Measurements from ENCODE around the gene CBX7. TPM values are rescaled to one million over a fixed set of nuclear protein-coding genes. Genes with fewer than 3 reads are reported as not detected.

CBX7 gene
- total RNA-seq, 2 experiments from 2014 or later, result 11.9 to 19.6 TPM

DNA sequence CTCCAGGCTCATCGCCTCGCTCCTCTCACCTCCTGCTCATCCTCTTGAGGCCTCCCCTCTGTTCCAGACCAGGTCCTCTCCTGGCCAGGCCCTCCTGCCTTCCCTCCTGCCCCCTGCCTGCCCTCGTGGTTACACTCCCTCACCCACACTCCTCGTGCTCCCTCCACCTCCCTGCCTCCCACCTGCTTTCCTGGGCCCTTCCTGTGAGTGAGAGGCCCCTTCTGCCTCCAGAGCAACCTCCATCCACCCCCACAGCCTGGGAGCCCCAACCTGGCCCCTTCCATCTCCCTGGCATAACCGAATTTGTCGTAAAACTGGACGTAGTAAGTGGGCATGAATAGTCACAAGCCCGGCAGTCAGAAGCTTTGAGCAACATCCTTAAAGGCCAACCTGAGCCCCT, 70.9 kb downstream of the CBX7 start:
- Histone ChIP-seq H3K36me3 (ENCODE audit: insufficient read depth, low read length) (peaks cover 10% of the 10 kb centered on the region; the same call in 1 of the 2 replicates), H2AFZ (ENCODE audit: low read length) (no peak overlapping the region), H3K4me1 (ENCODE audit: insufficient read depth, low read length, poor library complexity, severe bottlenecking) (peaks cover 47% of the 10 kb centered on the region), H3K27ac (ENCODE audit: low read depth, low read length, poor library complexity, severe bottlenecking) (no peak overlapping the region), H4K20me1 (ENCODE audit: insufficient read depth, low read length) (no peaks in the 10 kb centered on the region), H3K79me2 (ENCODE audit: insufficient read depth, low read depth, low read length) (peaks cover 13% of the 10 kb centered on the region; the same call in 1 of the 2 replicates), H3K4me2 (ENCODE audit: low read length) (no peak overlapping the region), H3K9me2 (ENCODE audit: insufficient read depth, low read length) (no peaks in the 10 kb centered on the region), H3K4me3 (ENCODE audit: low read depth, low read length, poor library complexity, severe bottlenecking) (no peak overlapping the region), H3K9me3 (ENCODE audit: low read length) (no peaks in the 10 kb centered on the region)
- CTCF ChIA-PET (ENCODE audit: unreplicated experiment), result no interaction called here
- intact Hi-C loops (cut with micrococcal nuclease; ENCODE audit: unreplicated experiment), result no loop called here
- POLR2A ChIA-PET, result no interaction called here
- TF ChIP-seq, protein P1, sequence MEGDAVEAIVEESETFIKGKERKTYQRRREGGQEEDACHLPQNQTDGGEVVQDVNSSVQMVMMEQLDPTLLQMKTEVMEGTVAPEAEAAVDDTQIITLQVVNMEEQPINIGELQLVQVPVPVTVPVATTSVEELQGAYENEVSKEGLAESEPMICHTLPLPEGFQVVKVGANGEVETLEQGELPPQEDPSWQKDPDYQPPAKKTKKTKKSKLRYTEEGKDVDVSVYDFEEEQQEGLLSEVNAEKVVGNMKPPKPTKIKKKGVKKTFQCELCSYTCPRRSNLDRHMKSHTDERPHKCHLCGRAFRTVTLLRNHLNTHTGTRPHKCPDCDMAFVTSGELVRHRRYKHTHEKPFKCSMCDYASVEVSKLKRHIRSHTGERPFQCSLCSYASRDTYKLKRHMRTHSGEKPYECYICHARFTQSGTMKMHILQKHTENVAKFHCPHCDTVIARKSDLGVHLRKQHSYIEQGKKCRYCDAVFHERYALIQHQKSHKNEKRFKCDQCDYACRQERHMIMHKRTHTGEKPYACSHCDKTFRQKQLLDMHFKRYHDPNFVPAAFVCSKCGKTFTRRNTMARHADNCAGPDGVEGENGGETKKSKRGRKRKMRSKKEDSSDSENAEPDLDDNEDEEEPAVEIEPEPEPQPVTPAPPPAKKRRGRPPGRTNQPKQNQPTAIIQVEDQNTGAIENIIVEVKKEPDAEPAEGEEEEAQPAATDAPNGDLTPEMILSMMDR (conservative IDR thresholded peaks at IDR 0.05; ENCODE audit: low read length), result no peak
- no peak for TF ChIP-seq EZH2phosphoT487 (IDR thresholded peaks at IDR 0.05; ENCODE audit: borderline replicate concordance, low read depth, low read length)
- DNase-seq (ENCODE audit: low spot score), result no peak
- BruUV-seq (replicated peaks), result no TSS peak

DNA sequence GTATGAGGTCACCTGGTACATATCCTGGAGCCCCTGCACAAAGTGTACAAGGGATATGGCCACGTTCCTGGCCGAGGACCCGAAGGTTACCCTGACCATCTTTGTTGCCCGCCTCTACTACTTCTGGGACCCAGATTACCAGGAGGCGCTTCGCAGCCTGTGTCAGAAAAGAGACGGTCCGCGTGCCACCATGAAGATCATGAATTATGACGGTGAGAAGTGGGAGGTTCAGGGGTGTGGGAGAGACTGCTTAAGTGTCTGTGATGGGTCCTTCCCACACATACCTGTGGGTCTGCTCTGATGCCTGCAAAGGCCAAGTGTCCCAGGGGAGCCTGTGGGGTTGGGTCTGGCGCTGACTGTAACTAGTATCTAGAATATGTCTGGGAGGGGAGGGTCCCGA, 71.5 kb downstream of the CBX7 start:
- BruUV-seq (replicated peaks), result no TSS peak
- ChIA-PET CTCF (ENCODE audit: unreplicated experiment) (no interaction called here), POLR2A (interaction anchor here (1.0 kb wide), 1 partner anchor 78 kb away, joined by 3 read pairs; no protein-coding TSS in a partner anchor)
- no peak overlapping the region for H3K4me2 ChIP-seq (ENCODE audit: low read length)
- H2AFZ ChIP-seq (ENCODE audit: low read length), result no peak overlapping the region
- DNase-seq (ENCODE audit: low spot score), result no peak
- H3K36me3 ChIP-seq (ENCODE audit: insufficient read depth, low read length), result peaks cover 10% of the 10 kb centered on the region; the same call in 1 of the 2 replicates
- H3K4me3 ChIP-seq (ENCODE audit: low read depth, low read length, poor library complexity, severe bottlenecking), result no peak overlapping the region
- no peaks in the 10 kb centered on the region for H3K9me3 ChIP-seq (ENCODE audit: low read length)
- H3K9me2 ChIP-seq (ENCODE audit: insufficient read depth, low read length), result no peaks in the 10 kb centered on the region
- no peak overlapping the region for H3K27ac ChIP-seq (ENCODE audit: low read depth, low read length, poor library complexity, severe bottlenecking)
- H4K20me1 ChIP-seq (ENCODE audit: insufficient read depth, low read length), result no peaks in the 10 kb centered on the region
- TF ChIP-seq, protein P1 (conservative IDR thresholded peaks at IDR 0.05; ENCODE audit: low read length), result no peak
- TF ChIP-seq EZH2phosphoT487 (IDR thresholded peaks at IDR 0.05; ENCODE audit: borderline replicate concordance, low read depth, low read length), result no peak
- peaks cover 52% of the 10 kb centered on the region for H3K4me1 ChIP-seq (ENCODE audit: insufficient read depth, low read length, poor library complexity, severe bottlenecking)
- intact Hi-C loops (cut with micrococcal nuclease; ENCODE audit: unreplicated experiment), result no loop called here
- H3K79me2 ChIP-seq (ENCODE audit: insufficient read depth, low read depth, low read length), result peaks cover 13% of the 10 kb centered on the region; the same call in 1 of the 2 replicates

Small RNAs within 50 kb of the gene (small RNA-seq; reads per million reads assigned to genes)
- not detected for gene COX5BP7

Other genes starting within 250 kb of the CBX7 start
- not detected in 2 replicates for gene APOBEC3A, start 195.1 kb downstream of the CBX7 start, total RNA-seq (2014; rRNA removed; shearing (Covaris generic))
- gene APOBEC3A, start 195.1 kb downstream of the CBX7 start, total RNA-seq (2022), result not detected in 2 replicates
- 0.49 and 1.7 TPM in 2 replicates for gene APOBEC3B, start 170.3 kb downstream of the CBX7 start, total RNA-seq (2014; rRNA removed; shearing (Covaris generic))
- gene APOBEC3B, start 170.3 kb downstream of the CBX7 start, total RNA-seq (2022), result 31.1 and 31.9 TPM in 2 replicates
- gene APOBEC3C, start 138.4 kb downstream of the CBX7 start, total RNA-seq (2014; rRNA removed; shearing (Covaris generic)), result 4.1 and 4.3 TPM in 2 replicates
- gene APOBEC3C, start 138.4 kb downstream of the CBX7 start, total RNA-seq (2022), result 74.0 and 82.6 TPM in 2 replicates
- gene APOBEC3D, start 131.6 kb downstream of the CBX7 start, total RNA-seq (2014; rRNA removed; shearing (Covaris generic)), result 11.6 and 13.1 TPM in 2 replicates
- 22.9 and 26.3 TPM in 2 replicates for gene APOBEC3D, start 131.6 kb downstream of the CBX7 start, total RNA-seq (2022)
- 3.7 and 3.9 TPM in 2 replicates for gene APOBEC3F, start 111.8 kb downstream of the CBX7 start, total RNA-seq (2014; rRNA removed; shearing (Covaris generic))
- 19.2 and 20.7 TPM in 2 replicates for gene APOBEC3F, start 111.8 kb downstream of the CBX7 start, total RNA-seq (2022)
- gene APOBEC3G, start 75.4 kb downstream of the CBX7 start, total RNA-seq (2014; rRNA removed; shearing (Covaris generic)), result 49.8 and 60.2 TPM in 2 replicates
- gene APOBEC3G, start 75.4 kb downstream of the CBX7 start, total RNA-seq (2022), result 34.4 and 36.7 TPM in 2 replicates
- 0.15 and 1.2 TPM in 2 replicates for gene APOBEC3H, start 55.4 kb downstream of the CBX7 start, total RNA-seq (2014; rRNA removed; shearing (Covaris generic))
- gene APOBEC3H, start 55.4 kb downstream of the CBX7 start, total RNA-seq (2022), result 0.99 and 1.5 TPM in 2 replicates
- gene PDGFB, start 92.3 kb upstream of the CBX7 start, total RNA-seq (2014; rRNA removed; shearing (Covaris generic)), result not detected in 2 replicates
- 0.13 and 0.27 TPM in 2 replicates for gene PDGFB, start 92.3 kb upstream of the CBX7 start, total RNA-seq (2022)
- gene RPL3, start 166.9 kb upstream of the CBX7 start, total RNA-seq (2014; rRNA removed; shearing (Covaris generic)), result 2,313 and 2,662 TPM in 2 replicates
- gene RPL3, start 166.9 kb upstream of the CBX7 start, total RNA-seq (2022), result 2,385 and 2,457 TPM in 2 replicates
- gene SYNGR1, start 197.3 kb upstream of the CBX7 start, total RNA-seq (2014; rRNA removed; shearing (Covaris generic)), result 9.0 and 10.2 TPM in 2 replicates
- gene SYNGR1, start 197.3 kb upstream of the CBX7 start, total RNA-seq (2022), result 22.5 and 23.3 TPM in 2 replicates
- gene TAB1, start 247.1 kb upstream of the CBX7 start, total RNA-seq (2014; rRNA removed; shearing (Covaris generic)), result 17.7 and 18.1 TPM in 2 replicates
- gene TAB1, start 247.1 kb upstream of the CBX7 start, total RNA-seq (2022), result 36.5 and 38.2 TPM in 2 replicates

Data from OCI-LY7 (cell line).